GM18507 (cell line): ENCODE results near the gene MYO16.

ENCODE experiments used
- DNase-seq: peaks from one replicate; pipeline ENCODE4 v3.0.0; 2011; ENCODE audit warnings: low read depth; ENCODE audit not compliant: insufficient read length; ENCODE audit errors: extremely low spot score
- FAIRE-seq: peaks from 2 replicates; lab custom pipeline; 2011; peaks lifted over from hg19 to GRCh38; lab: Jason Lieb, UNC

MYO16 gene

GRCh38 chr13:109228211-109228610 is 598.8 kb downstream of the MYO16 start:
- DNase-seq (no peak), FAIRE-seq (no peak)

GRCh38 chr13:109231888-109232287 is 602.5 kb downstream of the MYO16 start:
- DNase-seq (no peak), FAIRE-seq (no peak)

- DNase-seq (no peak), FAIRE-seq (no peak)
Observed at GRCh38 chr13:109233293-109233692, 603.9 kb downstream of the MYO16 start.

GRCh38 chr13:109235901-109236300 is 606.5 kb downstream of the MYO16 start:
- FAIRE-seq (no peak), DNase-seq (no peak)

GRCh38 chr13:109241160-109241559 is 611.7 kb downstream of the MYO16 start:
- no peak for FAIRE-seq
- DNase-seq: no peak

GRCh38 chr13:109243311-109243951 is 614.0 kb downstream of the MYO16 start:
- no peak for DNase-seq
- FAIRE-seq: no peak

- FAIRE-seq (no peak), DNase-seq (no peak)
Observed at GRCh38 chr13:109244566-109244965, 615.2 kb downstream of the MYO16 start.

GRCh38 chr13:109246001-109246400 is 616.6 kb downstream of the MYO16 start:
- no peak for DNase-seq
- no peak for FAIRE-seq

GRCh38 chr13:109249780-109250528 is 620.5 kb downstream of the MYO16 start:
- no peak for FAIRE-seq

GRCh38 chr13:109251956-109252355 is 622.5 kb downstream of the MYO16 start:
- no peak for DNase-seq
- FAIRE-seq: no peak

More at GRCh38 chr13:109249780-109250528, 620.5 kb downstream of the MYO16 start:
- no peak for DNase-seq

GRCh38 chr13:109253316-109253715 is 623.9 kb downstream of the MYO16 start:
- FAIRE-seq (no peak), DNase-seq (no peak)

GRCh38 chr13:109254274-109254673 is 624.9 kb downstream of the MYO16 start:
- FAIRE-seq (no peak), DNase-seq (no peak)

GRCh38 chr13:109255141-109255856 is 625.9 kb downstream of the MYO16 start:
- FAIRE-seq (no peak), DNase-seq (no peak)

GRCh38 chr13:109256866-109257760 is 627.7 kb downstream of the MYO16 start:
- FAIRE-seq (no peak), DNase-seq (no peak)
